IPS-18c (cell line): ENCODE results near the gene PIERCE2.
"Not testable (repeated sequence)": the region's sequence is repeated elsewhere in the genome, so short reads cannot be mapped to it uniquely, and the experiment has no call there.

ENCODE experiments used
- H3K4me3 ChIP-seq: 2 replicates; pipeline ENCODE4 v1.7.0; 2013; ENCODE audit warnings: low read depth, mild to moderate bottlenecking, low read length, moderate library complexity; ENCODE audit not compliant: insufficient read depth
- H3K9me3 ChIP-seq: one replicate; pipeline ENCODE4 v1.6.1; 2013; ENCODE audit warnings: mild to moderate bottlenecking, low read length, moderate library complexity; ENCODE audit not compliant: control insufficient read depth, insufficient read depth

The PIERCE2 gene

DNA sequence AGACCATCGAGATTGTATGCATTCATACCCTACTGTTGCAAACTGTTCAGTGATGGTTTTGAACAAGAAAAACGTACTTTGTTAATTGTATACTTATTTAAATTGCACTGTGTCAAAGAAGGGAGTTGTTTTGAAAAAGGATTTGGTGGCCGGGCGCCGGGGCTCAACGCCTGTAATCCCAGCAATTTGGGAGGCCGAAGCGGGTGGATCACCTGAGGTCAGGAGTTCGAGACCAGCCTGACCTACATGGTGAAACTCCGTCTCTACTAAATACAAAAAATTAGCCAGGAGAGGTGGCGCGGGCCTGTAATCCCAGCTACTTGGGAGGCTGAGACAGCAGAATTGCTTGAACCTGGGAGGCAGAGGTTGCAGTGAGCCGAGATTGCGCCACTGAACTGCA lies 681 bp downstream of the PIERCE2 start:
- H3K4me3 ChIP-seq = peak overlapping the region; percentile 90

DNA sequence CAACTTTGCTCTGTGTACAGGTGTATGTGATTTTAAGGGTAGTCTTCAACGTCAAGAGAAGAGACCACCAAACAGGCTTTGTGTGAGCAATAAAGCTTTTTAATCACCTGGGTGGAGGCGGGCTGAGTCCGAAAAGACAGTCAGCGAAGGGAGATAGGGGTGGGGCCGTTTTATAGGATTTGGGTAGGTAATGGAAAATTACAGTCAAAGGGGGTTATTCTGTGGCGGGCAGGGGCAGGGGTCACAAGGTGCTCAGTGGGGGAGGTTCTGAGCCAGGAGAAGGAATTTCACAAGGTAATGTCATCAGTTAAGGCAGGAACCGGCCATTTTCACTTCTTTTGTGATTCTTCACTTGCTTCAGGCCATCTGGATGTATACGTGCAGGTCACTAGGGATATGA lies 9.4 kb downstream of the PIERCE2 start:
- H3K9me3 ChIP-seq = not testable (repeated sequence)

More for the DNA sequence above, 681 bp downstream of the PIERCE2 start:
- not testable (repeated sequence) for H3K9me3 ChIP-seq

DNA sequence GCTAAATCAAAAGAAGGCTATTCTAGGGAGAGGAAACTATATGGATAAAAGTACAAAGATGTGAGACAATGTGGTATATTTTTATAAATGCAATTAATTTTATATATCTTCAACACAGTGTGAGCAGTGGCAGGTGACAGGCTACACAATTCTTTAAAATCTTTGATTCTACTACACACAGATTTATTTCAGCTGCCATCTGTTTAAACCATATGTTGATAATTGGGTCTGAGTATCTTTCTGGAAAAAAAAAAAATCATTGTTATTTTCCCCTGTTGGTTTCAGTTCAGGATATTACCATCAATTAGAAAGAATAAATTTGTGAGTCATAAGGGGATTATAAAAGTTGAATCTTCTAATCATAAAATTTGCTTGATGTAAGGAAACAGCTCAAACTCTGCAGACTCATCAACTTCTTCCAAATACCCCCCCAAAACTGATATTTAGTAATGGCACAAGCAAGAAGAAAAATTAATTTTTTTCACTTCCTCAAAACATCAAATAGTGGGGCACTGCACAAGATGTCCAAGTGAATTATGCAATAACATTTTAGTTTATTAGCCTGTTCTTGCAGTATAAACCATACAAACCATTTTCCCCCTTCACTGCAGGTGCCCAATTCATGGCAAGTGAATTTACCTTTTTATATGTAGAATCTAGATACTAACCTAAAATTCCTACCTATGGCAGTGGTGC lies 12.0 kb downstream of the PIERCE2 start:
- H3K4me3 ChIP-seq = no peak overlapping the region

More for the DNA sequence above, 9.4 kb downstream of the PIERCE2 start:
- not testable (repeated sequence) for H3K4me3 ChIP-seq

DNA sequence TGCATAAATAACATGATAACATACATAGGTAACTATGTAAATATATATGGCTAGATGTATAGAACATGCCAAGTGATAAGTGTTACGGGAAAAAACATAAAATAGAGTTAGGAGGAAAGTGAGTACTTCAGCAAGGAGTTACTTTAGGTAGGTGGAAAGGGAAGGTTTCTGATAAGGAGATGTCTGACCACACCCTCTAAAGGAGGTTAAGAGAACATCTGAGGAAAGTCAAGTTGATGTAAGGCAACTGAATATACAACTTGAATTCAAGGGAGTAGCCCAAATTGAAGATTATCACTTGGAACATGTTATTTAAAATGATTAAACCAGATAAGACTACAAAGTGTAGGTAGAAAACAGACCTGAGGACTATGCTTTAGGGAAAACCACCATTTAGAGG lies 13.8 kb downstream of the PIERCE2 start:
- H3K4me3 ChIP-seq = no peak overlapping the region
- no peaks in the 10 kb centered on the region for H3K9me3 ChIP-seq

More for the DNA sequence above, 12.0 kb downstream of the PIERCE2 start:
- H3K9me3 ChIP-seq = no peaks in the 10 kb centered on the region

DNA sequence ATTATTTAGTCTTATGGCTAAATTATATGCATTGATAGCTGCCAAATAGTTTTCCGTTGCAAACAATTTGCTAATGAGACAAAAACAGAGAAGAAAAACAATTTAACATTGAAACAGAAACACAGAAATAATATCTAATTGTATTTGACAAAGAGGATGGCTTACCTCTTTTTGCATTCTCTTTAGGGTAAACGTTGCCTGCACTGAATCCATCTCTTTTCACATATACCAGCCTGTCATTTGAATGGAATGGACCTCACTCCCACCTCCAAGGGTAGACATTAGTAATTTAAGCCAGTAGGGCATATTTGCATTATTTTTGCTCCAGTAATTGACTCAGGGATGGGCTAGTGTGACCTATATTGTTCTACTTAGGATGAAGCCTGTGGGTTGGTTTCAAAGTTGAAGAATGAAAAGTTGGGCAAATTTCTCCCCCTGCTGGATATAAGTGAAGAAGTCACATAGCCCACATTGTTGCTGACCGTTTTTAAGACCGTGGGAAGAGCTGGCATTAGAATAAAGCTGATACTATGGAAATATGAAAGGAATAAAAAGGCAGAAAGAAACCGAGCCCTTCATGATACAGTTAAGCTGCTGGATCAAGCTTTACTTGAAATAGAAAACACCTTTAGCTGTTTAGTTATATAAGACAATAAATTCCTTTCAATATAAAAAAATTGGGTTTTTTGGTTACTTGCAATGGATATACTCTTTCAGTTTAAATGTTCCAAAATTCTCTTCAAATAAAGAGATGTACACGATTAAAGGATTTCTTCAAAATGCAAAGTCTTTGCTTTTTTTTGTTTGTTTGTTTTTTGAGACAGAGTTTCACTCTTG lies 26.9 kb downstream of the PIERCE2 start:
- Histone ChIP-seq H3K4me3 (no peak overlapping the region), H3K9me3 (no peaks in the 10 kb centered on the region)

DNA sequence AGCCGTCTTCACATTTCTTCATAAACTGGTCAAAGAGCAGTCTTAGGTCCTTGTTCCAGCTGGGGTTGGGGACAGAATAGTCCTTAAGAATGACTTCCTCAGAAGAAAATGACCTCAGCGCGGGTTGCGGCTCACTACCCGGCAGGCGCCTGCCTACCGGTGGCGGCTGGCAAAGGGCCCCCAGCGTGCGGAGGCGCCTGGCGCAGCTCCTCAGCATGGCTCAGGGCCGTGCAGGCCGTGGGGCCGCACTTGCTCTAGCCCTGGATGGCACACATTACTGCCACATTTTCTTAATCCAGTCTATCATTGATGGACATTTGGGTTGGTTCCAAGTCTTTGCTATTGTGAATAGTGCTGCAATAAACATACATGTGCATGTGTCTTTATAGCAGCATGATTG lies 34.8 kb downstream of the PIERCE2 start:
- not testable (repeated sequence) for H3K4me3 ChIP-seq, H3K9me3 ChIP-seq

DNA sequence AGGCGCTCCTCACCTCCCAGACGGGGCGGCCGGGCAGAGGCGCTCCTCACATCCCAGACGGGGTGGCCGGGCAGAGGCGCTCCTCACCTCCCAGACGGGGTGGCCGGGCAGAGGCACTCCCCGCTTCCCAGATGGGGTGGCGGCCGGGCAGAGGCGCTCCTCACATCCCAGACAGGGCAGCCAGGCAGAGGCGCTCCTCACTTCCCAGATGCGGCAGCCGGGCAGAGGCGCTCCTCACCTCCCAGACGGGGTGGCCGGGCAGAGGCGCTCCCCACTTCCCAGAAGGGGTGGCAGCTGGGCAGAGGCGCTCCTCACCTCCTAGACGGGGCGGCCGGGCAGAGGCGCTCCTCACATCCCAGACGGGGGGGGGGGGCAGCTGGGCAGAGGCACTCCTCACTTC lies 37.6 kb downstream of the PIERCE2 start:
- H3K9me3 ChIP-seq, H3K4me3 ChIP-seq: not testable (repeated sequence)

DNA sequence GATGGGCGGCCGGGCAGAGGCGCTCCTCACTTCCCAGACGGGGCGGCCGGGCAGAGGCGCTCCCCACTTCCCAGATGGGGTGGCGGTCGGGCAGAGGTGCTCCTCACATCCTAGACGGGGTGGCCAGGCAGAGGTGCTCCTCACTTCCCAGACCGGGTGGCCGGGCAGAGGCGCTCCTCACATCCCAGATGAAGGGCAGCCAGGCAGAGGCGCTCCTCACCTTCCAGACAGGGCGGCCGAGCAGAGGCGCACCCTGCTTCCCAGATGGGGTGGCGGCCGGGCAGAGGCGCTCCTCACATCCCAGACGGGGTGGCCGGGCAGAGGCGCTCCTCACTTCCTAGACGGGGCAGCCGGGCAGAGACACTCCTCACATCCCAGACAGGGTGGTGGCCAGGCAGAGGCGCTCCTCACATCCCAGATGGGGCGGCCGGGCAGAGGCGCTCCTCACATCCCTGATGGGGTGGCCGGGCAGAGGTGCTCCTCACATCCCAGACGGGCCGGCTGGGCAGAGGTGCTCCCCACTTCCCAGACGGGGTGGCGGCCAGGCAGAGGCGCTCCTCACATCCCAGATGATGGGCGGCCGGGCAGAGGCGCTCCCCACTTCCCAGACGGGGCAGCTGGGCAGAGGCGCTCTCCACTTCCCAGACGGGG lies 38.2 kb downstream of the PIERCE2 start:
- not testable (repeated sequence) for H3K4me3 ChIP-seq

DNA sequence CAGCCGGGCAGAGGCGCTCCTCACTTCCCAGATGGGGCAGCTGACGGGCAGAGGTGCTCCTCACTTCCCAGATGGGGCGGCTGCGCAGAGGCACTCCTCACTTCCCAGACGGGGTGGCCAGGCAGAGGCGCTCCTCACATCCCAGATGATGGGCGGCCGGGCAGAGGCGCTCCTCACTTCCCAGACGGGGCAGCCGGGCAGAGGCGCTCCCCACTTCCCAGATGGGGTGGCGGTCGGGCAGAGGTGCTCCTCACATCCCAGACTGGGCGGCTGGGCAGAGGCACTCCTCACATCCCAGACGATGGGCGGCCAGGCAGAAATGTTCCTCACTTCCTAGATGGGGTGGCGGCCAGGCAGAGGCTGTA lies 38.7 kb downstream of the PIERCE2 start:
- H3K9me3 ChIP-seq, H3K4me3 ChIP-seq: not testable (repeated sequence)

More for the DNA sequence above, 38.2 kb downstream of the PIERCE2 start:
- not testable (repeated sequence) for H3K9me3 ChIP-seq

DNA sequence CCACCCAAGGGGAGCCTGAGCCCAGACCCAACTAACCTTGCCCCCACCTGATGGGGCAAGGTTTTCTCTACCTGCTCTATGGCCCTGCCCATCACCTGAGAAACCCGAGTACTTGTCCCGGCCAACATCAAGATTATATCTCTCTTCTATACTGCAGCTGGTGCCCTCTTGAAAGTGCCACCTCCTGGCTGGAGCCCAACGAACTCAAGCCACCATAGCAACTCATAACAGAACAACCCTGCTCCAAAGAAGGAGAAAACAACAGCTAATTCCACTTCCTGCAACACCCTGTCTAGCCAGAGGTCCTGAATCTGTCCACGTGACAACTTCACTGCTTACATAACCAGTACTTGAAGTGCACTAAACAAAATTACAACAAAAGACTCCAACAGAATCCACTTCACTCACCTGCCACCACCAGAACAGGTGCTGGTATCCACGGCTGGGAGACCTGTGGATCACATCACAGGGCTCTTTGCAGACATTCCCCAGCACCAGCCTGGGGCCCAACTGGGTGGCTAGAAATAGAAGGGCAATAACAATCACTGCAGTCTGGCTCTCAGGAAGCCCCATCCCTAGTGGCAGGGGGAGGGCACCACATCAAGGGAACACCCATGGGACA lies 49.2 kb downstream of the PIERCE2 start:
- Histone ChIP-seq H3K4me3 (no peak overlapping the region), H3K9me3 (no peaks in the 10 kb centered on the region)

DNA sequence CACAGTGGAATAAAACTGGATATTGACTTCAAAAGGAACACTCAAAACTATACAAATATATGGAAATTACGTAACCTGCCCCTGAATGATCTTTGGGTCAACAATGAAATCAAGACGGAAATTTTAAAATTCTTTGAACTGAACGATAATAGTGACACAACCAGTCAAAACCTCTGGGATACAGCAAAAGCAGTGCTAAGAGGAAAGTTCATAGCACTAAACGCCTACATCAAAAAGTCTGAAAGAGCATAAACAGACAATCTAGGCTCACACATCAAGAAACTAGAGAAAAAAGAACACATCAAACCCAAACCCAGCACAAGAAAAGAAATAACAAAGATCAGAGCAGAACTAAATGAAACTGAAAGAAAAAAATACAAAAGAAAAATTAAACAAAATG lies 53.2 kb downstream of the PIERCE2 start:
- Histone ChIP-seq H3K4me3 (no peak overlapping the region), H3K9me3 (no peaks in the 10 kb centered on the region)

DNA sequence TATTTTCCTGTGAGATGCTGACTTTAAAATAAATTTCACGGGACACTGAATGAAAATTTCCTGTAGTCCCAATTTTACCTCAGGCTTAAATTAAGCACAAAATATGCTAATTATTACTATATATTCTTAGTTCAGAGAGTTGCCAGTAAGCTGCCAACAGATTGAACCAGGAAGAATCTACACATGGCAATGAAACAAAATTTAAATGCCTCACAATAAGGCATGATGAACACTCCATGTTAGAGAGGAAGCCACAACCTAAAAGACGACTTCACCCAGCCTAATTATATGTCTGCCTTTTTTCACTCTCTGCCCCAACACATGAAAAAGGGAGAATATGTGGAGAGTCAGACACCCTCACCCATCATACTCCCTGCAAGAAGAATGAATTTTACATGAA lies 60.0 kb downstream of the PIERCE2 start:
- H3K4me3 ChIP-seq = no peak overlapping the region
- no peaks in the 10 kb centered on the region for H3K9me3 ChIP-seq
